ENCODE measurements around the gene DLGAP1.

The DLGAP1 gene

GRCh38 chr18:4285525-4285924, 169.6 kb downstream of the DLGAP1 start:
- no peak for DNase-seq

- no peak for DNase-seq
Observed at GRCh38 chr18:4284528-4284927, 170.6 kb downstream of the DLGAP1 start.

- no peak for DNase-seq
Observed at GRCh38 chr18:4283746-4284291, 171.3 kb downstream of the DLGAP1 start.

- DNase-seq, result no peak
Observed at GRCh38 chr18:4282954-4283353, 172.2 kb downstream of the DLGAP1 start.

- no peak for DNase-seq
Observed at GRCh38 chr18:4276953-4277585, 178.0 kb downstream of the DLGAP1 start.

GRCh38 chr18:4271952-4272351, 183.2 kb downstream of the DLGAP1 start:
- DNase-seq, result no peak

- no peak for DNase-seq
Observed at GRCh38 chr18:4270988-4271387, 184.1 kb downstream of the DLGAP1 start.

- DNase-seq, result no peak
Observed at GRCh38 chr18:4270016-4270415, 185.1 kb downstream of the DLGAP1 start.

- no peak for DNase-seq
Observed at GRCh38 chr18:4267641-4268040, 187.5 kb downstream of the DLGAP1 start.

- DNase-seq, result no peak
Observed at GRCh38 chr18:4264347-4264791, 190.7 kb downstream of the DLGAP1 start.

- DNase-seq, result no peak
Observed at GRCh38 chr18:4260107-4260506, 195.0 kb downstream of the DLGAP1 start.

- DNase-seq, result no peak
Observed at GRCh38 chr18:4256766-4257417, 198.2 kb downstream of the DLGAP1 start.

- DNase-seq, result no peak
Observed at GRCh38 chr18:4254840-4255239, 200.3 kb downstream of the DLGAP1 start.

GRCh38 chr18:4252829-4253228, 202.3 kb downstream of the DLGAP1 start:
- DNase-seq, result no peak

- DNase-seq, result no peak
Observed at GRCh38 chr18:4251873-4252272, 203.2 kb downstream of the DLGAP1 start.

- DNase-seq, result no peak
Observed at GRCh38 chr18:4251206-4251605, 203.9 kb downstream of the DLGAP1 start.

- DNase-seq, result no peak
Observed at GRCh38 chr18:4250141-4250540, 205.0 kb downstream of the DLGAP1 start.

GRCh38 chr18:4248686-4249085, 206.4 kb downstream of the DLGAP1 start:
- DNase-seq, result no peak

GRCh38 chr18:4246374-4246773, 208.7 kb downstream of the DLGAP1 start:
- no peak for DNase-seq

GRCh38 chr18:4245456-4245855, 209.7 kb downstream of the DLGAP1 start:
- no peak for DNase-seq

- no peak for DNase-seq
Observed at GRCh38 chr18:4242431-4243161, 212.5 kb downstream of the DLGAP1 start.

GRCh38 chr18:4241090-4241617, 214.0 kb downstream of the DLGAP1 start:
- no peak for DNase-seq

- DNase-seq, result no peak
Observed at GRCh38 chr18:4238966-4239365, 216.1 kb downstream of the DLGAP1 start.

GRCh38 chr18:4237664-4238041, 217.5 kb downstream of the DLGAP1 start:
- no peak for DNase-seq
